KOPT-K1 (cell line): ENCODE data around the gene CEACAM19.

ENCODE experiments used
- H3K27ac ChIP-seq: fragments of 200-600 bp; sonication (generic); 2 replicates; pipeline ENCODE4 v1.5.1; 2016; ENCODE audit warnings: antibody characterized with exemption, mild to moderate bottlenecking, low read depth, low read length; ENCODE audit not compliant: poor library complexity, severe bottlenecking
- H3K36me3 ChIP-seq: fragments of 200-600 bp; sonication (generic); 2 replicates; pipeline ENCODE4 v1.5.1; 2017; ENCODE audit warnings: antibody characterized with exemption, mild to moderate bottlenecking, low read length, moderate library complexity; ENCODE audit not compliant: insufficient read depth
- H3K9me3 ChIP-seq: fragments of 200-600 bp; sonication (generic); 2 replicates; pipeline ENCODE4 v1.5.1; 2017; ENCODE audit warnings: antibody characterized with exemption, low read length, mild to moderate bottlenecking; ENCODE audit not compliant: insufficient read depth, poor library complexity, severe bottlenecking

The CEACAM19 gene

GRCh38 chr19:44729516-44730033 lies 58.3 kb downstream of the CEACAM19 start:
- Histone ChIP-seq H3K9me3 (no peaks in the 10 kb centered on the region), H3K36me3 (no peaks in the 10 kb centered on the region), H3K27ac (no peak overlapping the region)

DNA sequence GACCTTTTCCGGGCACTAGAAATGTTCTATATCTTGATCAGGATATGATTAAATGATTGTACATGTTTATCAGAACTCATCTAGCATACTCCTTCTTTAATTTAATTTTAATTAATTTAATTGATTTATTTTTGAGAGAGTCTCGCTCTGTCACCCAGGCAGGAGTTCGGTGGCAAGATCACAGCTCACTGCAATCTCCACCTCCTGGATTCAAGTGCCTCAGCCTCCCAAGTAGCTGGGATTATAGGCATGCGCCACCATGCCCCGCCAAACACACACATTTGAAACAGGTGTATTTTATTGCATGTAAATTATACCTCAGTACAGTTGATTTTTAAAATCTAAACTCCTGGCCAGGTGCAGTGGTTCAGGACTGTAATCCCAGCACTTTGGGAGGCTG lies 59.8 kb downstream of the CEACAM19 start:
- Histone ChIP-seq H3K9me3 (no peaks in the 10 kb centered on the region), H3K27ac (no peak overlapping the region), H3K36me3 (no peaks in the 10 kb centered on the region)

GRCh38 chr19:44731622-44732021 lies 60.3 kb downstream of the CEACAM19 start:
- no peaks in the 10 kb centered on the region for H3K9me3 ChIP-seq
- no peak overlapping the region for H3K27ac ChIP-seq
- H3K36me3 ChIP-seq = no peaks in the 10 kb centered on the region

DNA sequence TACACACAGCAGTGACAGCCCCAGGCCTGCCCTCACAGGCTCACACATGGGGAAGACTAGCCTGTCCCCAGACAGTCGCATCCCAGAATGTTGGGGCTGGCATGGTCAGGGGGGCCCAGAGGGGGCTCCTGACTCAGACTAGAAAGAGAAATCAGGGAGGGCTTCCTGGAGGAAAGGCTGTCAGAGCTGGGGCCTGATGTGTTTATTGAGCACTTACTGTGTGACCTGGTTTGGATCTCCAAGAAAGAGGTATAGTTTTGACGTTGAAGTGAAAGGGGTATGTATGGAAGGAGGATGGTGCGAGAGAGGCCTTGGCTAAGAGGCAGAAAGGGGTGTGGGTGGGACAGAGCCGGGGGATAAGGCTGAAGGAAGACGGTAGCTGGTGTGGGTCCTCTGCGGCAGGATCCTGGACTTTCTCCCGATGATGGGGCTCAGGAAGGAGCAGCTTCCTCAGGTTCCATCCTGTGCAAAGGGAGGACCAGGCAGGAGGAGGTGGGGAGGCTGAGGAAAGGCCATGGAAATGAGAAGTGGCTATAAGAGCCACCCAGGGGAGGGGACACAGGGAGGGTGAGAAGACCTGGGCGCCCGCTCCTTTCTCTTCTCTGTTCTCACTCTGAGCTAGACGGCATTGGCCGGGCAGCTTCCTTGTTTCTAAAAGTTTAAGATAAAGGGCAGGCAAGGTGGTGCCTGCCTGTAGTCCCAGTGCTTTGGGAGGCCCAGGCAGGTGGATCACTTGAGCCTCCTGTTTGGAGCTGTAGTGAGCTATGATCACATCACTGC lies 61.1 kb downstream of the CEACAM19 start:
- Histone ChIP-seq H3K36me3 (no peaks in the 10 kb centered on the region), H3K27ac (no peak overlapping the region), H3K9me3 (no peaks in the 10 kb centered on the region)
